ENCODE measurements around the gene FARS2.

The FARS2 gene

DNA sequence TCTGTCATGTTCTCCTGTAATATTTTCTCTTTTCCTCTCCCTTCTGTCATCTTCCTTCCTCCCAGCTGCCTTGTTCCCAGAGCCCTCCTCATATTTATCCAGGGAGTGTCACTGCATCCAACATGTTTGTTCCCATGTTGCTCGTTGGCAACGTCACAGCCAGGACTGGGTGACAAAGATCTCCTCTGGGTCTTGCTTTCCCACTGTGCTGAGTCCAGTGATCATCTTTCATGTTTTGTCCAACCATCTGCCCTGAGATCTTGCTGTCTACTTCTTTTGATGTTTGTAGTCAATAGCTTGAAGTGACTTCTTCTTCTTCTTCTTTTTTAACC lies 26.6 kb downstream of the FARS2 start:
- DNase-seq: no peak

DNA sequence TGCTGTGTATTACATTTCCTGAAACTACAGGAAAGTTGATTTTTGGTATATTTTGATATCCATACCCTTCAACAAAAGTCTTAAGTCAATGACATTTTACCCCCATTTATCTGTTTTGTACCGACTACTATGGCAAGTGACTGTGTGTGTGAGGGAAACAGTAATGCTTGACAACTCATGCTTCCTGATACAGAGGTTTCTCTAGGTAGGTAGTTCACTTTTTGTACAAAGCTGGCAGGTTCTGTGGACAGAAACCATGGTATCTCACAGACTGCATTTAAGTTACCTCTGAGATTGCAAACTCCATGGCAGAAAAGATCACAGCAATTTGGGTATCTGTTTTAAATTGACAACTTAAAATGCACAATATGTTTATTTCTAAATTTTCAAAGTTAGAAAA lies 28.8 kb downstream of the FARS2 start:
- DNase-seq: no peak

DNA sequence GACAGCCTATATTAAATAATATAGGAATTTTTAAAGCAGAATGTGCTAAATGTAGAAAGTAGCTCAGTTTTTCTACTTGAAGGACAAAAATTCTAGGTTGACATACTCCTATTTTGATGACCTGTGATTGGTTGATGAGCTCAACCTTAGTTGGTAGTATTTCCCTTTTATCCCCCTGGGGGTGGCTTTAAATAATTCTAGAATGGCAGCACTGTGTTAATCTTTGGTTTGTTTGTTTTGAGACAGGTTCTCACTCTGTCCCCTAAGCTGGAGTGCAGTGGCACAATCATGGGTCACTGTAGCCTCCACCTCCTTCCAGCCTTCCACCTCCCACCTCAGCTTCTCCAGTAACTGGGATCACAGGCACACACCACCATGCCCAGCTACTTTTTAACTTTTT lies 29.2 kb downstream of the FARS2 start:
- DNase-seq: no peak

DNA sequence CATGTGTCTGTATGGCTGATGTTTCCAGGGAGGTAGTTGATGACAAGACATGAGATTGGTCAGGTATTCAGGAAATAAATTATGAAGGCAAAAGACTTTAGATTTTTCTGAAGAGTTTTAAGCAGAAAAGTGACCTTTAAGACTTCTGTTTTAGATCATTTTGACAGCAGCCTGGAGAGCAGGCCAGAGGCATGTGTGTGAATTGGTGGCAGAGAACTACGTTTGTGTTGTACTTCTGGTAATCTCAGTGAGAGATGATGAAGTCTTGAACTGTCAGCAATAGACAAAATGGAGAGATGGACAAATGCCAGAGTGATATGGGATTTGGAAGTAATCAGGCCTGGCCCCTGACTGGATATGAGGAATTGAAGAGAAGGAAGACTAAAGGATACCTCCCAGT lies 30.8 kb downstream of the FARS2 start:
- no peak for DNase-seq

DNA sequence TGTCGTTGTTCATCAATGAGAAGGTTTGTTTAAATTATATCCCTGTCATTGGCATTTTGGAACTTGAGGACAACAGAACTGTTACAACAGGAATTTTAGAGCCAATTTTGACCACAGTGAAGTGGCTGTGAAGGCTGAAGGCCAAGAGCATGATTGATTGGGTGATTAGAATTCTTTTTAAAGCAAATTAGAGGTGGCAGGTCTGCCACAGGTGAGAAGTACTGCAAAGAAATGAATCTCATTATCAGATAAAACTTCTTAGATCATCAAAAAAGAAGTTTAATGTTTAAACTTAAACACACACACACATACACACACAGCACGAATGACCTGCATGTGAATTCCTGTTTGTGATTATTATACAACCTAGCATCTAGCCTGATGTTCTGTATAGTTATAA lies 32.4 kb downstream of the FARS2 start:
- no peak for DNase-seq

DNA sequence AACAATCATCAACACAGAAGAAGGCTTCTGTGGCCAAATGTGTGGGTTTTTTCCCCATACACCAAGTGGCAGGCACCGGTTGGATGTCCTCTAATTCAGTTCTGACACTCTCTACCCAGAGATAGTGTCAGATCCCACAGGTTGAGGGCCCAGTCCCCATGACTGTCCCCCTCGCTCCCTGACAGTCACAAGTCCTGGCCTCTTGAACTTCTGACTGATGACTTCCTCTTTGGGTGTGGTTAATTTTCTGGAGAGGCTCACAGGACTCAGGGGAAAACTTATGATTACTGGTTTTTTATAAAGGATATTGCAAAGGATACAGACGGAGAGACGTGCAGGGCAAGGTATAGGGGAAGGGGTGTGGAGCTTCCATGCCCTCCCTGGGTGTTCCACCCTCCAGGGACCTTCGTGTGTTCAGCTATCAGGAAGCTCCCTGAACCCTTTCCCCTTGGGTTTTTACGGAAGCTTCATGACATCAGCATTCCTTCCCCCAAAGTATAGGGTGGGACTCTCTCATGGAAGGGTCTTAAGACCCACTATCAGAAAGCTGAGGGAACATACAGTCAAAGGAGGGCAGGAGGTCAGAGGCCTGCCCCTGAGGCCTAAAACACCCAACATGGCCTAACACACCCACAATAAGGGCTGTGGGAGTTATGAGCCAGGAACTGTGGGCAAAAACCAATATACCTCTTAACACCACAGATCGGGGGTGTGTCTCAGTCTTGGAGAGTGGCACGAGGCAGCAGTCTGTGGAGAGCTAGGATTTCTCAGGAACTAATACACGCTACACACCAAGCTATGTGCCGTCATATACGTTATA lies 33.3 kb downstream of the FARS2 start:
- DNase-seq: no peak

DNA sequence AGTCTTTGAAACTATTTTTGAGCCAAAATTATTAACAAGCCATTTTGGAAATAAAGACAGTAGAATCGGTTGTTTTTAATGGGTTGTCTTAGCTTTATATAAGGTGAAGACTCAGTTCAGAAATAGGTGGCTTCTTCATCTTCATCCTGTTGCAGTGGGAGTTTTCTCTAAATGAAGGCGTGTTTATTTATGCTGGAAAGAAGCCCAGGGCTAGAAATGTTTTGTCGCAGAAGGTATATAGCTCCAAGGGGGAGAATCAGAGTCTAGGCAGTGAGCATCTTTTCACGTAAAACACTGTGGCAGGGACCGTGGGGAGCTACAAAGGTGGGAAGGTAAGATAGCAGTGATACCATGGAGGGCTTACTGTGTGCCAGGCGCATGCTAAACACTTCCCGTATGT lies 34.3 kb downstream of the FARS2 start:
- DNase-seq: no peak

DNA sequence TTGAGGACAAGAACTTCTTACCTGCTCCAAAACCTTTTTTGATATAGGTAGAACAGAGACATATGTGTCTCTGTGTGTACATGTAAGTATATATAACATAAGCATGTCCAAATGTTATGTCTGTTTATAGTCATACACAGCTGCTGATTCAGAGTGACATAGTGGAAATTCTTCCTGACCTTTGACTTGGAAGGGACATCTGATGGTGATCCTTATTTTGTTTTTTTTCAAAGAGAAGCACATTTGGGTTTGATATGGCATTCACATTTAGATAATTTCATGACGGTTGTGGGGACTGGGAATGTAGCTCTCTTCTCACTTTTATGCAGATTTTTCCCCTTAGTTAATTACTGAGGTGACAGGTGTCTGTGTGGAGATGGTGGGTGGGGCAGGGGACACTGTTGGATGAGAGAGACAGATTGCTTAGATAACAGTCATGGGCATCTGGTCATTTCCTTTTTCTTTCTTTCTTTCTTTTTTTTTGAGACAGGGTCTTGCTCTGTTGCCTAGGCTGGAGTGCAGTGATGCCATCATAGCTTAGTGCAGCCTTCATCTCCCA lies 39.0 kb downstream of the FARS2 start:
- no peak for DNase-seq

DNA sequence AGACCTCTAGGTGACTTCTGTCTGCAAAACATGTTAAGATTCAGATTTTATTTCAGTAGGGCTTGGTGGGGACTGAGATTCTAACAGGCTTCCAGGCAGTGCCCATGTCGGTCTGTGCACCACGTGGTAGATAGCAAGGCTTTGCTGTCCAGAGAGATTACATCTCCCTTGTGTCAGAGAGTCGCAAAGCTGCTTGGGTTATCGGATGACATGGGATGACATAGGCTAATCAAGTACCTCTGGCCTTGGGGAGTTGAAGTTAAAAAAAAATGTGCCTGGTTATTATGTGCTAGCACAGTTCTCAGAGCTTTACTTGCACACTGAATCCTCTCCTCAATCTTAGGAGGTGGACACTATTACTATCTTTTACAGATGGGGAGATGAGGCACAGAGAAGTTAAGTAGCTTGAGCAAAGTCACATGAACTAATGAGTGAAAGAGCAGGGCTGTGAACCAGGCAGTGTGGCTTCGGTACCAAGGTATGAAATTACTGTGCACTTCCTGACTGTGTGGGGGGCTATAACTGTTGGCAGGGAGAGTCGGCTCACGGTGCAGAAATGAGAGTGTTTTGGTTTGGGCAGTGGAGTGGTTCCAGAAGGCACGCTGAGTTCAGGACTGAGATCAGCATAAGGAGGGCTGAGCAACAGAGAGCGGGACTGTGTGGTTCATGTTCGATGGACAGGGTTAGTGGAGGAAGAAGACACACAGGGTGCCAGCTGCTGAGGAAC lies 41.1 kb downstream of the FARS2 start:
- DNase-seq: peak; percentile 37

DNA sequence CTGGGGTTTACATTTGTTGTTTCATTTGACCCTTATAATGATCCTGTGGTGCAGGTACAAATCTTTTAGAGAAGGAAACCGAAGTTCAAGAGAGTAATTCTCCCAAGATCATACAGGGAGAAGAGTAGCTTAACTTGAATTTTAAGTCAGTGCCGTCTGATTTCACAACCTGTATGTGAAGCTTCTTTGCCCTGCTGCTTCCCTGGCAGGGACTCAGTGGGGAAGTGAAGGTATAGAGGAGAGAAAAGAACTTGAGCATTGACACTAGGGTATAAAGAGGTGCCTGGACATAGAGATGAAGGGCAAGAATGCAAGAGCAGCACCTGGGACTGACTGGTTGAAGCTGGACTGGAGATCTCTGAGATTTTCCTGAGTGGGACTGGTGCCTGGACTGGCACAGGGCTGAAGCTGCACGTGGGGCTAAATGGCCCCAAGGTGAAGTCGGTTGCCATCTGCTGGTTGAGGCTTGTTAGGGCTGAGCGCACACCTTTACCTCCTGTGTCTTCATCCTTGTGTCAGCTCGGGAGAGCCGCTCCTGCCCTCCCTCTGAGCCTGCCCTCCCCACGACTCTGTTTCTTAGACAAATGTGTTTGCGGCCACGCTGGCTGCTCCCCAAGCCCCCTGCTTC lies 41.8 kb downstream of the FARS2 start:
- peak; percentile 54 for DNase-seq

DNA sequence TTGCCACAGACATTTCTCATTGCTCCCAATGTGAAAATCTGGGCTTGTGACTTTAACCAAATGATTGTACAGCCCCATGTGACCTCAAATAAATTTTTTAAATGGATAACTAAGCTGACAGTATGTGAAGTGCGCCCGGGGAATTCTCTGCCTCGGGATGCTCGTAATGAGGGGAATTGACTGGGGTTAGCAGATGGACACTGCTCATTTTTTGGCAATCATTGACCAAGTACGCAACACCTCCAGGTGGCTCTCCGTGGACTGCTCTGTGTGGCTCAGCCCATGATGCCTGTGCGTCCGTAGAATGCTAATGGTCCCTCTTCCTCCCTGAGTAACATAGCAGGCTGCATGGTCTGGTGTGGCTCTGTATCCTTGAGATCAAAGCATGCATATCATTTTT lies 42.4 kb downstream of the FARS2 start:
- DNase-seq: no peak

DNA sequence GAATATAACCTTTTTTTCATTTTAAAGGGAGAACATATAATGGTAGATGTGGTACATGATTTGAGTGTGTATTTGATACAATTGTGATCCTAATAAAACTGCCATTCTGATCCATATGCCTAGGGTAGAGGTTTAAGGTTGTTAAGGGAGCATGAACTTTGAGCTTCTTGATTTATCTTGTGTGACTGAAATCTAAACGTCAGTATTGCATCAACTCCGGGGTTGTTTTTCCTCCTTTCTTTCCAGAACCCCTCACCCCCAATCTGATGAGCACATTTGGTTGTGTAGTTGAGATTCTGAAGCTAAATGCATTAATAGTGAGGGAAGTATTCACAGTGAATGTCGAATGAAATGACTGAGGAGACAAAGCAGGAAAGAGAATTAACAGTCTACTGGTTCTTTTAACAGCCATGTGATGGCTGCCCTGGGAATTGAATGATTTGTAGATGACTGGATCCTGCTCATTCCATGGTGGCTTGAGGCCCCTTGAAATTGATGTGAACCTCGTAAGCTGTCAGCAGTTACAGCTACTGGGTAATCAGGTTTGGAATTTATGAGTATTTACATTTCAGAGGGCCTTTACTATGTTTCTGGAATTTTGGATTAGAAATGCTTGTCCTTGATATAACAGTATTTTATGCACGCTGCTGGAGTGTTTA lies 44.8 kb downstream of the FARS2 start:
- DNase-seq: no peak

DNA sequence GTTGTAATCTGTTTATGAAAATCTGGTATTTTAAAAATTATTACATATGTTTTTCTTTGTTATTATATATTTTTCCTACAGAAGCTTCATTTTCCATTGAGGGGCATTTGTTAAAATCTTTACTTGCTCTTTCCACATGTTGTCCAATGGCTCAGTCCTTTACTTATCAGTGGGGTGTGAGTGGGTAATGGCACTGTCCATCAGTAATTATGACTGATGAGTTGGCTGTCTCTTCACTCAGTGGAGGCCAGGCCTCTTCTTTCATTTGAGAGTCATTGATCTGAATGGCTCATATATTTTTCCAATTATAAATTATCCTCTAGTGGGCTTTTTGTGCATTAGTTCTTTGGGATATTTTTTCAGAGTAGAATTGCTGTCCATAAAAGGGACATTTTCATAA lies 45.7 kb downstream of the FARS2 start:
- no peak for DNase-seq

DNA sequence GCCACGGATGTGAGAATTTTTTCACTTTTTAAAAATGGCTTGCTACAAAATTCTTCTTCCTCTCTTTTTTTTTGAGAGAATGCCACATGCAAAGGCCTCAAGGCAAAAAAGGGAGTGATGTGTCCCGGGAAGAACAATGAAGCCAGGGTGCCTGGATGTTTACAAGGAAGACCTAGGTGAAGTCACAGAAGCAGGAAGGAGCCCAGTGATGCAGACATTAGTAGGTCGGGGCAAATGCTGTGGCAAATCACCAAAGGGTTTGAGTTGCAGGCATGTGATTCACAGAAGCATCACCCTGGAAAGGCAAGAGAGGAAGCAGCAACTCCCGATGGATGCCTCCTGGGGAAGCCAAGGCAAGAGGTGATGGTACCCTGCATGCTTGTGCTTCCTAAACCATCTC lies 46.8 kb downstream of the FARS2 start:
- no peak for DNase-seq

DNA sequence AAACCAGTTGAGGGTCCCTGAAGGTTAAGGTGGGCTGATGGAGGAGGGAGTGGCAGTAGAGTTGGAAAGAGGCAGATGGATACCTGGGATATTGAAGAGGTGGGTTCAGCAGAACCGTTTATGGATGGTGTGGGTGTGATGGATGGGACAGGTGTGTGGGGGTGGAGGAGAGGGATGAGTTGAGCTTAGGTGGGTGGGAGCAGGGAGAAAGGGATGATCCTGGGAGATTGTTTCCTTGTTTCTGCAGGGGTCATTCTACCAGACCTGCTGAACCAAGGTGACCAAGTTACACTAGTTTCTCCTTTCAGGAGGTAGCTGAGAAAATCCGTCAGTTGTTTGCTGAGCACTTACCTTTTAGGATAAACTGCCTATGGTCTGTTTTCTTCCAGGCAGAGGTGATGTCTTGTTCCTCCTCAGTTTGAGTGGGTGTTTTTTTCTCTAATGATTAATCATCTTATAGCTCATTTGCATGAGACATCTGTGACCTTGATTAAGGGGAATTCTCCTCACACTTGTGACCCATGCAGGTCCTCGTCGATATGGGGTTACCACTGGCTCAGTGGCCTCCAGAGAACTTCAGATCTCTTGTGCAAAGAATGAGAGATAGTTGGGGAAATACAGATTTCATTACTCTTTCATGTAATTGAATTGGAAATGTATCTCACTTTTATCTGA lies 53.0 kb downstream of the FARS2 start:
- no peak for DNase-seq

DNA sequence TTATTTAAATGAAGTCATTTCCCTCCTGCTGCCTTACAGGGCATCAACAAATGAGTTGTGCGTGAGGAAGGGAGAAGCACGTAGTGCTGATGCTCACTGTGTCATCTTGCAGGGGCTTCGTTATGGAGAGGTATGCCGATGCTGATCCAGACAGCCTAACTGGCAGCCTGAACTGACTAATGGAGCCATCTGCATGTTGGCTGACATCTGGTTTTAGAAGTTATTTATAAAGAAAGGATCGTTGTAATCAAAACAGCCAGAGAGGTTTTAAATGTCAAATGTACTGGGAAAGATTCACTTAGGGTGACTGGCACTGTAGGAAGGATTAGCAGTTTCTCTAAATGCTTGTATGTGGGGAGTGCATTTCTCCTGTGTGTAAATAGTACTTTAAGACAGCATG lies 54.6 kb downstream of the FARS2 start:
- DNase-seq: no peak

DNA sequence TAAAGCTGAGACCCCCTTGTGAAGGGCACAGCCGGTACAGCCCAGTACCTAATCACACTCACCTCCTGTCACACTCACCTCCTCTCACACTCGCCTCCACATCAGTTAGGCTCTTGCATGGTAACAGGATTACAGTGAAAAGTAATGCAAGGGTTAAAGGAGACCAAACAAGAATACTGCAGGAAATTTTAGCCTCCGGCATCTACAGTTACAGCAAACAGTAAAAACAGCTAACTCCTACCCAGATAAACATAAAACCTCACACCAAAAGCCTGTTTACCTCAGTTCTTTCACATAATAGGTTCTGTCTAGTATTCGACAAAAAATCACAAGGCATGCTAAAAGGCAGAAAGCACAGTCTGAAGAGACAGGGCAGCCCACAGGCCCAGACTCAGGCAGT lies 55.6 kb downstream of the FARS2 start:
- DNase-seq: no peak

DNA sequence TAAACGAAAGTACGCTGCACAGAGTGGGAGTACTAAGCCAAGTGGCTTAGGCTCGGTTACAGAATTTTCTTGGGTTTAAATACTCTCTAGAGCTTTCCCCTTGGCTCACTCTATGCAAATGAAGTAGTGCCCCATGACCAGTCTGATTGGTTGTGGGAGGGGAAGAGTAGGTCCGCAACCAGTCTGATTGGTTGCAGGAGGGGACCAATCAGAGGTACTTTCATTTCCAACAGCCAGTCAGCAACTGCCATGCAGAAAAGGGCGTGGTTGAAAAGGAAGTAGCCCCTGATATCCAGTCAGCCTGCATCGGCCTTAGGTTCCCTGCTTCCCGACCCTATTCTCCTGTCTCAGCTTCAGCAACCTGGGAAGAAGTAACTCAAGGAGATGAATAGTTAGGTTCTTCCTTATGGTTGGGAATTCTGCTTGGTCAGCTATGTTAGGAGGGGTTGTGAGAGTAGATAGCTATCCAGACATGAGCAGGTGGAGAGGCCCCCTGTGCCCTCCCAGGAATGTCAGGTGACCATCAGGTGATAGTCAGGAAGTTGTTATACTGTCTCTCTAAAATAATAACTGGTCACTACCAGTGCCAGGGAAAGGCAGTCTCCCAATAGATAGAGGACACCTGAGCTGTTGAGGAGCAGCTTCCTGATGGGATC lies 57.4 kb downstream of the FARS2 start:
- no peak for DNase-seq

DNA sequence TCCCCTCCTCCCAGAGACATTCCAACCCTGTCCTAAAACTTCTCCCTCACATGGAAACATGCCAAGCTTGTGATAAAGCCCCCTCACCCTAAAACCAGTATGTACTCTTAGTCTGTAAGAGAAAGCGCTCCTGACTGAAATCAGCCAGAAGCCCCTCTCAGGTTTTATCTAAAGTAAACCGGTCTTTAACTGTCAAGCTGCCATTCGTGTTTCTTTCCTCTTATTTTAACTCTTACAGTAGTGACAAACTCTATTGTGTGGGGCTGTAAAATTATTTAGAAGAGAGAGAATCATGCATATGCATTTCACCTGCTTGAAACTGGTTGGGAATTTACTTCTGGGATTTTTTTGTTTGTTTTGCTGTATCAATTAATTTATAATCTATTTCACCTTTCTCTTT lies 62.7 kb downstream of the FARS2 start:
- no peak for DNase-seq

DNA sequence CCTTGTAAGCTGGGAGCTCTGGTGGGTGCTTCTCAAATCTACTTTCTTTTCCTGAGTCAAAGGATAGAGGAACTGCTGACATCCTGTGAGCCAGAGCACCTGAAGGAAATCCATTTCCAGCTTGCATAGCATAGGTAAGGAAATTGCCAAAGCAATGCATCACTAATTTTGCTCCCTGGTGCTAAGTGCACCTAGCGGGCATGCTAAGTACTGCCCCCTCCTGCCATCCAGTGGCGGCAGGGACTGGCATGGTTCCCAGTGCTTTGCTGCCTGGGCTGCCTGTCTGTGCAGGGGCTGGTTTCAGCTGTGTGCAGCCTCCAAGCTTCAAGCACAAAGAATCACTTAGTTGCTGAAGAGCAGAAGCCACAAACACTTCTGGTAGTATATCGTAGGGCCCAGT lies 63.9 kb downstream of the FARS2 start:
- no peak for DNase-seq

DNA sequence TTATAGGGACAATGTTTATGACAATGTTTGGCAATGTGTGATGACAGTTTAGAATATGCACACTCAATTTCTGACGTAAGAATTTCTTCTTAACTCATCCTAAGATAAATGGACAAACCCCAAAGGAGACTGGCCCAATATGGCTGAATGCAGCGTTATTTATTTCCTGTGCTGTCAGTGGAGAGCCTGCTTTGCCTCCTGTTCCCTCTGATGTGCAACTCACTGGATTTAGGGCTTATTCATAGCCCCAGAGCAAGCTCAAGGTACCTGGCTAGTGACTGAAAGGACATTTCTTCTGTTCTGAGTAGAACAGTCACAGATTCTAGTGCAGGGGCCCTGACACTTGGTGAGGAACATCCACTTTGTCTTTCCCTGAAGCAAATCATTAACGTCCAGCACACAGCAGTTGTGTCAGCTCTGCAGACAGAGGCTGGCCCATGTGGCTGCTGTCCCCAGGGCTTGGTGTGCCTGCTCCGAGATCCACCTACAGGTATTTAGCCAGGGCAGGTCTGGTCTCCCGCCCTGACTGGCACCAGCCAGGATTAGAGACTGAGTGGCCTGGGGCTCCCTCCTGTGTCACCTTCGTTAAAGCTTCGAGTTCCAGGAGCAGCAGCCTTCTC lies 64.8 kb downstream of the FARS2 start:
- DNase-seq: no peak

DNA sequence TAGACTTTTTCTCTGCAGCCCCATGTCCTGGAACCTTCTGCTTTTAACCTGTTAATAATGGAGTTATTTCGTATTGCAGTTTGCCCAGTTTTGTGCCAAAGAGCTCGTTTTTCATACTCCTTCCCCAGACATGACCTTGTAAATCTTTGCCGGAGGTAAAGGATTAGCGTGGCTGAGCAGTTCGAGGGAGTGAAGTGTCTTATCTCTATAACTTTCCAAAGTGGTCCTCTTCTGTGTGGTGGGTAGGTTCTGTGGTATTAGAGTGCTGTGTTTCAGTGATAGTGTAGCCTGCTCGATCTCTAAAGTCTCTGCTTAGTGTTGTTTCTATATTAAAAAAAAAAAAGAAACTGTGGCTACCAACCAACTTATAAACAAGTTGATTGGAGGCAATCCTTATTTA lies 67.5 kb downstream of the FARS2 start:
- DNase-seq: no peak
